SK-N-SH treated with all-trans-retinoic acid at 6 μM for 48 hours (cell line): Measurements from ENCODE around the gene DBN1.

Source experiments
- ATAC-seq: fragments of 200-7000 bp; cut with Tn5 transposase; 3 replicates; pipeline ENCODE4 v1.9.1; 2020; ENCODE audit warnings: mild to moderate bottlenecking, moderate library complexity
- ARNTL ChIP-seq: fragments of 450-650 bp; formaldehyde crosslinking; IDR thresholded peaks from 2 replicates; pipeline ENCODE4 v1.5.0; 2020; ENCODE audit warnings: low read depth, mild to moderate bottlenecking, moderate library complexity, borderline replicate concordance
- BACH2 ChIP-seq: fragments of 250-450 bp; sonication (Bioruptor Pico); IDR thresholded peaks from 2 replicates; pipeline ENCODE4 v1.9.0; 2021; ENCODE audit warnings: mild to moderate bottlenecking, borderline replicate concordance
- CSDC2 ChIP-seq: fragments of 250-450 bp; sonication (Bioruptor Pico); IDR thresholded peaks from 2 replicates; pipeline ENCODE4 v1.5.0; 2020; ENCODE audit warnings: mild to moderate bottlenecking, moderate library complexity
- ESRRG ChIP-seq: fragments of 250-450 bp; sonication (Bioruptor Pico); IDR thresholded peaks from 2 replicates; pipeline ENCODE4 v1.6.1; 2021; ENCODE audit warnings: mild to moderate bottlenecking
- GLIS3 ChIP-seq: fragments of 250-450 bp; sonication (Bioruptor Pico); IDR thresholded peaks from 2 replicates; pipeline ENCODE4 v1.5.0; 2020; ENCODE audit warnings: mild to moderate bottlenecking, moderate library complexity
- ISL1 ChIP-seq: fragments of 250-450 bp; sonication (Bioruptor Pico); IDR thresholded peaks from 2 replicates; pipeline ENCODE4 v2.1.2; 2022; ENCODE audit warnings: mild to moderate bottlenecking, moderate library complexity
- OSR1 ChIP-seq: fragments of 250-450 bp; sonication (Bioruptor Pico); IDR thresholded peaks from 2 replicates; pipeline ENCODE4 v1.8.0; 2022; ENCODE audit warnings: moderate library complexity, mild to moderate bottlenecking, inconsistent platforms
- PATZ1 ChIP-seq: fragments of 250-450 bp; sonication (Bioruptor Pico); IDR thresholded peaks from 2 replicates; pipeline ENCODE4 v1.8.0; 2020; ENCODE audit warnings: mild to moderate bottlenecking, moderate library complexity, borderline replicate concordance
- PPARA ChIP-seq: fragments of 250-450 bp; sonication (Bioruptor Pico); IDR thresholded peaks from 2 replicates; pipeline ENCODE4 v1.5.0; 2020; ENCODE audit warnings: mild to moderate bottlenecking, borderline replicate concordance
- RARB ChIP-seq: fragments of 250-450 bp; sonication (Bioruptor Pico); IDR thresholded peaks from 2 replicates; pipeline ENCODE4 v1.8.0; 2021; ENCODE audit warnings: mild to moderate bottlenecking, moderate library complexity
- SNAI2 ChIP-seq: fragments of 250-450 bp; sonication (Bioruptor Pico); IDR thresholded peaks from 2 replicates; pipeline ENCODE4 v1.5.0; 2020; ENCODE audit warnings: mild to moderate bottlenecking, moderate library complexity
- TCF4 ChIP-seq: fragments of 250-450 bp; sonication (Bioruptor Pico); IDR thresholded peaks from 2 replicates; pipeline ENCODE4 v1.8.0; 2021; ENCODE audit warnings: mild to moderate bottlenecking, moderate library complexity, borderline replicate concordance
- TOX ChIP-seq: fragments of 250-450 bp; sonication (Bioruptor Pico); IDR thresholded peaks from 2 replicates; pipeline ENCODE4 v1.8.0; 2021; ENCODE audit warnings: mild to moderate bottlenecking, moderate library complexity, borderline replicate concordance
- TSHZ2 ChIP-seq: fragments of 250-450 bp; sonication (Bioruptor Pico); IDR thresholded peaks from 2 replicates; pipeline ENCODE4 v1.5.0; 2020; ENCODE audit warnings: mild to moderate bottlenecking, moderate library complexity
- ZC3H10 ChIP-seq: fragments of 250-450 bp; sonication (Bioruptor Pico); IDR thresholded peaks from 2 replicates; pipeline ENCODE4 v1.5.1; 2021; ENCODE audit warnings: mild to moderate bottlenecking, moderate library complexity
- ZFP3 ChIP-seq: fragments of 250-450 bp; sonication (Bioruptor Pico); IDR thresholded peaks from 2 replicates; pipeline ENCODE4 v1.5.0; 2020; ENCODE audit warnings: mild to moderate bottlenecking, moderate library complexity
- ZFP30 ChIP-seq: fragments of 450-650 bp; formaldehyde crosslinking; IDR thresholded peaks from 2 replicates; pipeline ENCODE4 v1.5.0; 2022; ENCODE audit warnings: mild to moderate bottlenecking, moderate library complexity
- ZNF565 ChIP-seq: fragments of 450-650 bp; formaldehyde crosslinking; conservative IDR thresholded peaks from 2 replicates; pipeline ENCODE4 v1.5.0; 2020; ENCODE audit warnings: low read depth, mild to moderate bottlenecking, moderate library complexity
- ZNF70 ChIP-seq: fragments of 450-650 bp; formaldehyde crosslinking; IDR thresholded peaks from 2 replicates; pipeline ENCODE4 v1.5.0; 2020; ENCODE audit warnings: mild to moderate bottlenecking, moderate library complexity
- ZNF8 ChIP-seq: fragments of 450-650 bp; formaldehyde crosslinking; IDR thresholded peaks from 2 replicates; pipeline ENCODE4 v1.5.0; 2020; ENCODE audit warnings: mild to moderate bottlenecking, moderate library complexity
- TF ChIP-seq, protein P1 (sequence below): fragments of 250-450 bp; sonication (Bioruptor Pico); IDR thresholded peaks from 2 replicates; pipeline ENCODE4 v1.5.1; 2021; ENCODE audit warnings: mild to moderate bottlenecking, moderate library complexity
- TF ChIP-seq, protein P2 (sequence below): fragments of 250-450 bp; sonication (Bioruptor Pico); IDR thresholded peaks from 2 replicates; pipeline ENCODE4 v1.8.0; 2021; ENCODE audit warnings: low read depth, mild to moderate bottlenecking, moderate library complexity, borderline replicate concordance
- TF ChIP-seq, protein P3 (sequence below): fragments of 250-450 bp; sonication (Bioruptor Pico); IDR thresholded peaks from 2 replicates; pipeline ENCODE4 v1.5.1; 2020; ENCODE audit warnings: low read depth, mild to moderate bottlenecking, moderate library complexity

The DBN1 gene

DNA sequence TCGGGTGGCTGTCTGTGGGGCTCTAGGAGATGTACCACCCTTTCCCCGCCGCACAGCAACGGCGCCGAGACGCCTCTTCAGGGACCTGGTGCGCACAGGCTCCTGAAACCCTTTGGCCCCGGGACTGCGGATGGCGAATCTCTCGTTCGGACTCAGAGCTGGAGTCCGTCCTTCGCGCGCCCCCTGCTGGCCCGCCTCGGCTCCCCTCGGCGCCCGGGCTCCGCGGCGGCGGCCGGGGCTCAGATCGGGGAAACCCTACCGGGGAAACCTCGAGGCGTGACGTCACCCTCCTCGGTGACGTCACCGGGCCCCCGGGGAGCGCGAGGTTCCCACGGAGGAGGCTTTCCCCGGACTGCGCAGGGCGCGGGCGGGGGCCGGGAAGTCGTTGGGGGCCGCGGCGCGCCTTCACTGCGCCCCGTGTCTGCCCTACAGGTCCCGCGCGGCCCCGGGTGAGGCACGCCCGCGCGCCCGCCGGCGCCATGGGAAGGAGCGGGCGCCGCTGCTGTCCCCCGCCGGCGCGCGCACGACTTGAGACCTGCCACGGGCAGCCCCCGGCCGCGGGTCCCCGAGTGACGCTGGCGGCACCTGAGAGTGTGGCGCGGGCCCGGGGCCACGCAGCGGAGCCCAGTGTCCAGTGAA lies 18.9 kb downstream of the DBN1 start:
- TF ChIP-seq TSHZ2 (no peak), ARNTL (CRISPR knock-in tag) (no peak), ISL1 (CRISPR knock-in tag) (no peak), TOX (CRISPR knock-in tag) (no peak), RARB (CRISPR knock-in tag) (no peak), ESRRG (no peak), BACH2 (no peak), OSR1 (CRISPR knock-in tag) (no peak), ZNF70 (no peak), GLIS3 (CRISPR knock-in tag) (no peak), ZFP30 (peak; percentile 62; the same call in 1 of the 2 replicates), ZNF8 (CRISPR knock-in tag) (no peak), SNAI2 (CRISPR knock-in tag) (peak; percentile 51; the same call in 1 of the 2 replicates), PPARA (CRISPR knock-in tag) (no peak), TCF4 (CRISPR knock-in tag) (no peak), CSDC2 (CRISPR knock-in tag) (peak; percentile 72; the same call in 1 of the 2 replicates), ZNF565 (peak; percentile 81; the same call in 1 of the 2 replicates), ZFP3 (CRISPR knock-in tag) (peak; percentile 65), PATZ1 (no peak; the same call in 1 of the 2 replicates), ZC3H10 (CRISPR knock-in tag) (no peak)
- TF ChIP-seq, protein P1, sequence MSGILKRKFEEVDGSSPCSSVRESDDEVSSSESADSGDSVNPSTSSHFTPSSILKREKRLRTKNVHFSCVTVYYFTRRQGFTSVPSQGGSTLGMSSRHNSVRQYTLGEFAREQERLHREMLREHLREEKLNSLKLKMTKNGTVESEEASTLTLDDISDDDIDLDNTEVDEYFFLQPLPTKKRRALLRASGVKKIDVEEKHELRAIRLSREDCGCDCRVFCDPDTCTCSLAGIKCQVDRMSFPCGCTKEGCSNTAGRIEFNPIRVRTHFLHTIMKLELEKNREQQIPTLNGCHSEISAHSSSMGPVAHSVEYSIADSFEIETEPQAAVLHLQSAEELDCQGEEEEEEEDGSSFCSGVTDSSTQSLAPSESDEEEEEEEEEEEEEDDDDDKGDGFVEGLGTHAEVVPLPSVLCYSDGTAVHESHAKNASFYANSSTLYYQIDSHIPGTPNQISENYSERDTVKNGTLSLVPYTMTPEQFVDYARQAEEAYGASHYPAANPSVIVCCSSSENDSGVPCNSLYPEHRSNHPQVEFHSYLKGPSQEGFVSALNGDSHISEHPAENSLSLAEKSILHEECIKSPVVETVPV (CRISPR knock-in tag), result no peak
- TF ChIP-seq, protein P2, sequence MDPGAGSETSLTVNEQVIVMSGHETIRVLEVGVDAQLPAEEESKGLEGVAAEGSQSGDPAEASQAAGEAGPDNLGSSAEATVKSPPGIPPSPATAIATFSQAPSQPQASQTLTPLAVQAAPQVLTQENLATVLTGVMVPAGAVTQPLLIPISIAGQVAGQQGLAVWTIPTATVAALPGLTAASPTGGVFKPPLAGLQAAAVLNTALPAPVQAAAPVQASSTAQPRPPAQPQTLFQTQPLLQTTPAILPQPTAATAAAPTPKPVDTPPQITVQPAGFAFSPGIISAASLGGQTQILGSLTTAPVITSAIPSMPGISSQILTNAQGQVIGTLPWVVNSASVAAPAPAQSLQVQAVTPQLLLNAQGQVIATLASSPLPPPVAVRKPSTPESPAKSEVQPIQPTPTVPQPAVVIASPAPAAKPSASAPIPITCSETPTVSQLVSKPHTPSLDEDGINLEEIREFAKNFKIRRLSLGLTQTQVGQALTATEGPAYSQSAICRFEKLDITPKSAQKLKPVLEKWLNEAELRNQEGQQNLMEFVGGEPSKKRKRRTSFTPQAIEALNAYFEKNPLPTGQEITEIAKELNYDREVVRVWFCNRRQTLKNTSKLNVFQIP (CRISPR knock-in tag), result no peak
- TF ChIP-seq, protein P3, sequence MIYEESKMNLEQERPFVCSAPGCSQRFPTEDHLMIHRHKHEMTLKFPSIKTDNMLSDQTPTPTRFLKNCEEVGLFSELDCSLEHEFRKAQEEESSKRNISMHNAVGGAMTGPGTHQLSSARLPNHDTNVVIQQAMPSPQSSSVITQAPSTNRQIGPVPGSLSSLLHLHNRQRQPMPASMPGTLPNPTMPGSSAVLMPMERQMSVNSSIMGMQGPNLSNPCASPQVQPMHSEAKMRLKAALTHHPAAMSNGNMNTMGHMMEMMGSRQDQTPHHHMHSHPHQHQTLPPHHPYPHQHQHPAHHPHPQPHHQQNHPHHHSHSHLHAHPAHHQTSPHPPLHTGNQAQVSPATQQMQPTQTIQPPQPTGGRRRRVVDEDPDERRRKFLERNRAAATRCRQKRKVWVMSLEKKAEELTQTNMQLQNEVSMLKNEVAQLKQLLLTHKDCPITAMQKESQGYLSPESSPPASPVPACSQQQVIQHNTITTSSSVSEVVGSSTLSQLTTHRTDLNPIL, result no peak
- TF ChIP-seq, all 23 proteins: peak for 5
- ATAC-seq, result peak; percentile 55

- ATAC-seq, result peak; percentile 4
- TF ChIP-seq PPARA (CRISPR knock-in tag) (no peak), OSR1 (CRISPR knock-in tag) (no peak), ZNF70 (no peak), RARB (CRISPR knock-in tag) (no peak), TSHZ2 (no peak), ZC3H10 (CRISPR knock-in tag) (no peak), TCF4 (CRISPR knock-in tag) (no peak), ZFP3 (CRISPR knock-in tag) (no peak), ZNF8 (CRISPR knock-in tag) (no peak), ZFP30 (no peak)
- TF ChIP-seq, protein P2 (CRISPR knock-in tag), result no peak
- TF ChIP-seq, protein P3, result no peak
Observed at GRCh38 chr5:177453852-177454396, 19.5 kb downstream of the DBN1 start.
